DOHH2 (cell line): ENCODE measurements around the gene IGFLR1.

ENCODE experiments used
- H3F3A ChIP-seq: fragments of 200-600 bp; sonication (generic), shearing (Covaris generic); 2 replicates; pipeline ENCODE4 v1.6.0; 2016; ENCODE audit warnings: antibody characterized with exemption, mild to moderate bottlenecking; ENCODE audit not compliant: control insufficient read depth, insufficient read depth
- H3K27ac ChIP-seq: fragments of 200-600 bp; sonication (generic); 2 replicates; pipeline ENCODE4 v1.5.1; 2014; ENCODE audit warnings: low read depth, mild to moderate bottlenecking, low read length, moderate library complexity
- H3K27me3 ChIP-seq: fragments of 200-600 bp; sonication (generic); 2 replicates; pipeline ENCODE4 v1.6.1; 2014; ENCODE audit warnings: mild to moderate bottlenecking, low read length, mixed read lengths; ENCODE audit not compliant: control insufficient read depth
- H3K36me3 ChIP-seq: fragments of 200-600 bp; sonication (generic); 2 replicates; pipeline ENCODE4 v1.6.1; 2014; ENCODE audit warnings: mild to moderate bottlenecking, low read length, moderate library complexity, mixed read lengths; ENCODE audit not compliant: control insufficient read depth
- H3K4me1 ChIP-seq: fragments of 200-600 bp; sonication (generic); 2 replicates; pipeline ENCODE4 v1.6.1; 2014; ENCODE audit warnings: mild to moderate bottlenecking, low read length, mixed read lengths; ENCODE audit not compliant: control insufficient read depth
- H3K4me2 ChIP-seq: fragments of 200-600 bp; sonication (generic); 2 replicates; pipeline ENCODE4 v1.6.0; 2014; ENCODE audit warnings: mild to moderate bottlenecking, low read length, moderate library complexity
- H3K4me3 ChIP-seq: fragments of 200-600 bp; sonication (generic); 2 replicates; pipeline ENCODE4 v1.5.1; 2014; ENCODE audit warnings: mild to moderate bottlenecking, low read length, mixed read lengths
- H3K79me2 ChIP-seq: fragments of 200-600 bp; sonication (generic); 2 replicates; pipeline ENCODE4 v1.6.1; 2014; ENCODE audit warnings: mild to moderate bottlenecking, low read length, mixed read lengths; ENCODE audit not compliant: control insufficient read depth
- H3K9me2 ChIP-seq: fragments of 200-600 bp; sonication (generic); replicated peaks from 2 replicates; pipeline ENCODE4 v1.6.1; 2014; ENCODE audit warnings: mild to moderate bottlenecking, low read length, mixed read lengths; ENCODE audit not compliant: control insufficient read depth
- H3K9me3 ChIP-seq: fragments of 200-600 bp; sonication (generic); 2 replicates; pipeline ENCODE4 v1.6.1; 2014; ENCODE audit warnings: antibody characterized with exemption, low read length, mixed read lengths; ENCODE audit not compliant: control insufficient read depth, insufficient read depth
- H4K20me1 ChIP-seq: fragments of 200-600 bp; sonication (generic); 2 replicates; pipeline ENCODE4 v1.6.0; 2014; ENCODE audit warnings: low read depth, mild to moderate bottlenecking, antibody characterized with exemption, low read length, moderate library complexity; ENCODE audit not compliant: control insufficient read depth, insufficient read depth
- EZH2phosphoT487 ChIP-seq: fragments of 200-600 bp; sonication (generic); IDR thresholded peaks from 2 replicates; pipeline ENCODE4 v1.6.1; 2017; ENCODE audit warnings: borderline replicate concordance, mild to moderate bottlenecking, antibody characterized with exemption, low read length, moderate library complexity, mixed read lengths
- TF ChIP-seq, protein P1 (sequence below): fragments of 200-600 bp; sonication (generic); IDR thresholded peaks from one replicate; pipeline ENCODE4 v1.5.1; 2014; ENCODE audit warnings: antibody characterized with exemption, mild to moderate bottlenecking, low read depth, low read length; ENCODE audit not compliant: poor library complexity, severe bottlenecking

The IGFLR1 gene

DNA sequence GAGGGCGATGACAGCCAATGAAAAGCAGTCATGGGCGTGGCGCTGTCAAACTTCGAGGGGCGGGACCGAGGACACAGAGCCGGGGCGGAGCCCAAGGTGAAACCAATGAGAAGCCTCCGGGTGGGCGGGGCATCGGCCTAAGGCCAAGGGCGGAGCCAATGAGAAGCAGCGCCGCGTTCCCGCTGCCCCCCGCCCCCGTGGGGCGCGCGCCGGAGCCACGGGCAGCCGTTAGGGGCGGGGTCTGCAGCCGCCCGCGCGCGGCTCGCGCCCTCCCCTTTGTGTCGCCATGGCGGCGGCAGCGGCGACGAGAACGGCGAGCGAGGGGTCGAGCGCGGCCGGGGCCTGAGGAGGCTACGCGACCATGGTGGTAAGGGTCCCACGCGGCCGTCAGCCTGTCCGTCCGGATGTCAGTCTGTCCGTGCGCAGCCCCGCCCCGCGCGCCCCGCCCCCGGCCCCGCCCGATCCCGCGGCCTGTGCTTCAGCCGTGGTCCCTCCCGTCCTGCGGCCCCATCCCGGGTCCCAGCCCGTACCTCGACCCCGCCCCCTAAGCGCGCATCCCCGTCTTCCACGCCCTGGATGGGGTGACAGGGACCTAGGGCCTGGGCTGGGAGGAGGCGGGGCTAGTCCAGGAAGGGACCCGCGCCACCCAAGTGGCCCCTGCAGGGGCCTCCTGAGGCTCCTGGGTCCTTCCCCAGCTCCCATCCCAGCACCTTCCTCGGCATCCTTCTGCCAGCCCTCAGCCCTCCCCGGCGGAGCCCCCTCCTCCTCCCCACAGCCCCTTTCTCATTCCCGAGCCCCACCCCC, 33.2 kb upstream of the IGFLR1 start, which contains the start of gene ARHGAP33:
ARHGAP33 (plus strand) TSS at position 267 of the 804 bp plus-strand sequence; CDS start at position 362, 95 bp downstream.
- Histone ChIP-seq H3K36me3 (no peaks in the 10 kb centered on the region), H3K4me1 (peaks cover 15% of the 10 kb centered on the region), H3K9me2 (no peaks in the 10 kb centered on the region), H4K20me1 (no peaks in the 10 kb centered on the region), H3K4me3 (peak within 1 kb of the TSS; percentile 72), H3K9me3 (no peaks in the 10 kb centered on the region), H3K4me2 (peak within 1 kb of the TSS; percentile 62), H3K27me3 (no peaks in the 10 kb centered on the region), H3K27ac (no peak within 1 kb of the TSS), H3K79me2 (peaks cover 5% of the 10 kb centered on the region; the same call in 1 of the 2 replicates), H3F3A (peaks cover 2% of the 10 kb centered on the region; the same call in 1 of the 2 replicates)
- TF ChIP-seq, protein P1, sequence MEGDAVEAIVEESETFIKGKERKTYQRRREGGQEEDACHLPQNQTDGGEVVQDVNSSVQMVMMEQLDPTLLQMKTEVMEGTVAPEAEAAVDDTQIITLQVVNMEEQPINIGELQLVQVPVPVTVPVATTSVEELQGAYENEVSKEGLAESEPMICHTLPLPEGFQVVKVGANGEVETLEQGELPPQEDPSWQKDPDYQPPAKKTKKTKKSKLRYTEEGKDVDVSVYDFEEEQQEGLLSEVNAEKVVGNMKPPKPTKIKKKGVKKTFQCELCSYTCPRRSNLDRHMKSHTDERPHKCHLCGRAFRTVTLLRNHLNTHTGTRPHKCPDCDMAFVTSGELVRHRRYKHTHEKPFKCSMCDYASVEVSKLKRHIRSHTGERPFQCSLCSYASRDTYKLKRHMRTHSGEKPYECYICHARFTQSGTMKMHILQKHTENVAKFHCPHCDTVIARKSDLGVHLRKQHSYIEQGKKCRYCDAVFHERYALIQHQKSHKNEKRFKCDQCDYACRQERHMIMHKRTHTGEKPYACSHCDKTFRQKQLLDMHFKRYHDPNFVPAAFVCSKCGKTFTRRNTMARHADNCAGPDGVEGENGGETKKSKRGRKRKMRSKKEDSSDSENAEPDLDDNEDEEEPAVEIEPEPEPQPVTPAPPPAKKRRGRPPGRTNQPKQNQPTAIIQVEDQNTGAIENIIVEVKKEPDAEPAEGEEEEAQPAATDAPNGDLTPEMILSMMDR, result no peak
- no peak for TF ChIP-seq EZH2phosphoT487

DNA sequence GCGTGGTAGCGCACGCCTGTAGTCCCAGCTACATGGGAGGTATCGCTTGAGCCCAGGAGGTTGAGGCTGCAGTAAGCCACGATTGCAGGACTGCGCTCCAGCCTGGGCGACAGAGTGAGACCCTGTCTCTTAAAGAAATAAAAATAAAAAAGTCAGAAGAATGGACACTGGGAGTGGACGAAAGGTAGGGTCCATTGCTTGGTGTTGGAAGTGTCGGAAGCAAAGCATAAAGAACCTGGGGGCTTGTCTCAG, 32.7 kb upstream of the IGFLR1 start:
- no peaks in the 10 kb centered on the region for H4K20me1 ChIP-seq
- H3K27ac ChIP-seq, result no peak overlapping the region
- peak overlapping the region; percentile 62 for H3K4me2 ChIP-seq
- H3K9me3 ChIP-seq, result no peaks in the 10 kb centered on the region
- peak overlapping the region; percentile 72 for H3K4me3 ChIP-seq
- no peaks in the 10 kb centered on the region for H3K27me3 ChIP-seq
- H3K36me3 ChIP-seq, result no peaks in the 10 kb centered on the region
- peaks cover 5% of the 10 kb centered on the region; the same call in 1 of the 2 replicates for H3K79me2 ChIP-seq
- peaks cover 15% of the 10 kb centered on the region for H3K4me1 ChIP-seq
- peaks cover 2% of the 10 kb centered on the region; the same call in 1 of the 2 replicates for H3F3A ChIP-seq
- no peak for TF ChIP-seq EZH2phosphoT487
- no peaks in the 10 kb centered on the region for H3K9me2 ChIP-seq

DNA sequence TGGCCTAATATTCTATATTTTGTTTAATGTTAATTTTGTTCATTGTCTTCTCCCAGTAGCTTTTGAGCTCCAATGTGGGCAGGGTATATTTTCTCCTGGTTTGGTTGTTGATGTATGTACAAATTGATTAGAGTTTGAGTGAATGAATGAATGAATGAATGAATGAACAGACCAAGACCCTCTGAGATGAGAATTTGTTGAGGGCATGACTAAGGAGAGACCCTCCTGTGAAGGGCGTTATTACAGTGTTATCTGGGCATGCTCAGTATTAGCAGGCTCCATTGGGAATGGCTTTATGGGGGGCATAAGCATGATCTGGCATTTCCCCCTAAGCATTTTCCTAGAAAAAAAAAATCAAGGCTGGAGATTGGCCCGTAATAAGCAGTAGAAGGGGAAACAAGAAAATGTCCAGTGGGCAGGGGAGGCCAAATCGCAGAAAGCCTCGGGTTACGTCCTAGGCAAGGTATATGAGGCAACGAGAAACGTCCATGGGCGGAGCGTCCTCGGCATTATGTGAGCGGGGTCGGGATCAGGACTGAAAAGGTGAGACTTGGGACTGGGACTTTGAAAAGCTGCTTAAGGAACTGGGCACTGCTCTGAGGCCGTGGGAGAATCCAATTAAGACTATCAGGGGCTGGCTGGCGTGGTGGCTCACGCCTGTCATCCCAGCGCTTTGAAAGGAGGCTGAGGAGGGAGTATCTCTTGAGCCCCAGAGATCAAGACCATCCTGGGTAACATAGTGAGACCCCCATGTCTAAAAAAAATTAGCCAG, 32.2 kb upstream of the IGFLR1 start:
- Histone ChIP-seq H3K27ac (no peak overlapping the region), H3F3A (peaks cover 2% of the 10 kb centered on the region; the same call in 1 of the 2 replicates), H3K4me3 (peak overlapping the region; percentile 72), H3K79me2 (peaks cover 5% of the 10 kb centered on the region; the same call in 1 of the 2 replicates), H4K20me1 (no peaks in the 10 kb centered on the region), H3K4me1 (peaks cover 15% of the 10 kb centered on the region), H3K4me2 (peak overlapping the region; percentile 62), H3K9me3 (no peaks in the 10 kb centered on the region), H3K27me3 (no peaks in the 10 kb centered on the region), H3K36me3 (no peaks in the 10 kb centered on the region), H3K9me2 (no peaks in the 10 kb centered on the region)
- TF ChIP-seq, protein P1, result no peak
- no peak for TF ChIP-seq EZH2phosphoT487
